ENCODE results near the gene GBGT1. TPM values are rescaled to one million over a fixed set of nuclear protein-coding genes. Genes with fewer than 3 reads are reported as not detected.

GBGT1 gene
- total RNA-seq, 1 donor from 2014 or later: 26.5 TPM

- DNase-seq (ENCODE audit: low spot score): no peak
These were observed 732 bp downstream of the GBGT1 start for GRCh38 chr9:133162861-133163503.

- DNase-seq (ENCODE audit: low spot score): no peak
These were observed 2.2 kb downstream of the GBGT1 start for GRCh38 chr9:133161547-133161950.

- peak; percentile 74 for DNase-seq (ENCODE audit: low spot score)
These were observed 2.8 kb downstream of the GBGT1 start for GRCh38 chr9:133160742-133161546.

DNA sequence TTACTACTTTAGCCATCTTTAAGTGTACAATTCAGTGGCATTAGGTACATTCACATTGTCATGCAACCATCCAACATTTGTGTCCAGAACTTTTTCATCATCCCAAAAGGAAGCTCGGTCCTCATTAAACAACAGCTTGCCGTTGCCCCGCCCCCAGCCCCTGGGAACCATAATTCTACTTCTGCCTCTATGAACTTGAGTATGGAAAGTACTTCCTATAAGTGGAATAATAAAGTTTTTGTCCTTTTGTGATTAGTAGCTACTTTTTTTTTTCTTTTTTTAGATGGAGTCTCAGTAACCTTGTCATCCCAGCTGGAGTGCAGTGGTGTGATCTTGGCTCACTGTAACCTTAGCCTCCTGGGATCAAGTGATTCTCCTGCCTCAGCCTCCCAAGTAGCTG, 5.0 kb downstream of the GBGT1 start:
- no peak for DNase-seq (ENCODE audit: low spot score)

DNA sequence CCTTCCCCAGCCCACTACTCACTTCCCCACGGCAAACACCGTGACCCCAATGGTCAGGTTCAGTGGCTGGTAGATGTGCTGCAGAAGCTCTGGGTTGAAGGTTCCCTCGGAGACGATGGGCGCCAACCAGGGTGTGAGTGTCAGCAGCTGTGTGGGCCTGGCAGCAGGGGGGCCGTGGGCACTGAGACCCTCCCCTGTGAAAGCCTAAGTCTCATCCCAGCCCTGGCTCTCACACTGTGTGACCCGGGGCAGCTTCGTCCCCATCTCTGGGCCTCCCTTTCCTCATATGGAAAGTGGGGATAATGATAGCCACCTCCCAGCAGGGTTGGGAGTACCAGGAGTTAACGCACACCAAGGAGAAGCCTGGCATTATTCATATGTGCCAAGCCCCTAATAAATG, 8.6 kb downstream of the GBGT1 start:
- no peak for DNase-seq (ENCODE audit: low spot score)

GRCh38 chr9:133154097-133154989, 9.4 kb downstream of the GBGT1 start:
- no peak for DNase-seq (ENCODE audit: low spot score)

DNA sequence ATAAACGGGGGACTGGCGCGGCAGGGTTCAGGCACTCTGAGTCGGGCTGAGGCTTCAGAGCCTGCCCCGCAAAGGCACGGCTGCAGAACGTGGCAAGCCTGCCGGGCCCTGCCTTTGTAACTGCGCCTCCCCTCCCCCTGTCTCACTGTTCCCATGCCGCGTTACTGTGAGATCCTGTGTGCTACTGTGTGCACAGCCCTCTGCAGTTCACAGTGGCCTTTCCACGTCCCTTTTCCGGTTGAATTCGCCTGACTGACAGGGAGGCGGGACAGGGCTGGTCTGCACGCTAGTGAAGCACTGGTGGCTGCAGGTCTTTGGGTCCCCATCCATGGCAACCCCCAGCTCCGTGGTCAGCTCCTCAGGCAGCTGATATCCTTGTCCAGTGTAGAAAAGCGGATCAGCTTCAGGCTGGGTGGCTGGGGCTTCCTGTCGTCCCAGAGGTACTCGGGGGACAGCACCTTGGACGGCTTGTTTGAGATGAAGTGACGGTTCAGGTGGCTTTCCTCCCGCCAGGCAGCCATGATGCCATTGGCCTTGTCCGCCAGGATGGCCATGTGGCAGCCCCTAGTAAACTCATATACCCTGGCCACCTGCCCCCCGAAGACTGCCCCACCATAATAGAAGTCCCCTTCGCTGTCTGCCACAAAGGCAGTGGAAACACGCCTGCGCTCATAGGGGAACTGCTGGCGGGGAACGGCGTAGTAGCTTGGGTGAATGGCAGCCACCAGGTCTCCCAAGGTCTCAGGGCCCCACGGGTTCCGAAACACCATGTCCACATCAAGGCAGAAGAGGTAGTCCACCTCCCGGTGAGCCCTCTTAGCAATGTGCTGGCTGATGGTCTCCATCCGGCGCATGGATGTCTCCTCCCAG, 10.3 kb downstream of the GBGT1 start:
- DNase-seq (ENCODE audit: low spot score): no peak

DNA sequence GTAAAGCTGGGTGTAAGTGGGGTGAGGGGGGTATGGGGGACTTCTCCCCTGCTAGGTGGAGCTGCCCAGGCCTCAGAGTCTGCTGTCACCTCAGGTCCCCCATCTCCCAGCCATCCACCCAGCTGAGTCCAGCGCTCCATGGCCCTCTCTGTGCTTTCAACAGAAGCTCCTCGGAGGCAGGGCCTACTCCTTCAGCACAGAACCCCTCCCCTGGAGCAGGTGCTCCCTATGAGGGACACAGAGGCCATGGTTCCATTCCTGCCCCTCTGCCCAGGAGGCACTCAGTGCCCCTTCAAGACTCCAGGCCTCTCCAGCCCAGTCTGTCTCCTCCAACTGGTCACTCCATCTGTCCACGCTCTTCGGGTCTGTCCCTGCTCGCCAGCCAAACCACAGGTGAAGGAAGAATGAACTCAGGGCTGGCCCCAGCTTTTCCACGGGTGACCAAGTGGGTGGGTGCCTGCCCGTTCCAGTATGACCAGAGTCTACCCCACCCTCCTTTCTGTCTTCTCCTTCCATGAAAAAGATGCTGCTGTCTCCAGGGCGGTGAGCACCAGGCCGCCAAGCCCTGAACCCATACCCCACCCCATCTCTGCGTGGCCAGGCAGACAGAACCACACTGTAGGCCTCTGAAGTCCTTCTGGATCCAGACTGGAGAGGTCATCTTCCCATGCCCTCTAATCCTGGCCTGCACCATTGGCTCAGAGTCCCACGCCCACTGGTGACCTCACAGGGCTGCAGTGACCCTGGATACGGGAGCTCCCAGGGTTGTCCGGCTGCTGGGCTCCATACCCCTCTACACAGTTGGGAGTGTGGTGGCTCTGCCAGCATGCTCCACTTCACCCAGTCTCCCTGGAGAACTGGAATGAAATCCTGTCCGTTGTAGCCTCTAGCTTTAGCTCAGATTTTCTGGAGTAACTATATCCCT, 11.9 kb downstream of the GBGT1 start:
- no peak for DNase-seq (ENCODE audit: low spot score)

GRCh38 chr9:133151041-133151440, 12.7 kb downstream of the GBGT1 start:
- DNase-seq (ENCODE audit: low spot score): no peak

DNA sequence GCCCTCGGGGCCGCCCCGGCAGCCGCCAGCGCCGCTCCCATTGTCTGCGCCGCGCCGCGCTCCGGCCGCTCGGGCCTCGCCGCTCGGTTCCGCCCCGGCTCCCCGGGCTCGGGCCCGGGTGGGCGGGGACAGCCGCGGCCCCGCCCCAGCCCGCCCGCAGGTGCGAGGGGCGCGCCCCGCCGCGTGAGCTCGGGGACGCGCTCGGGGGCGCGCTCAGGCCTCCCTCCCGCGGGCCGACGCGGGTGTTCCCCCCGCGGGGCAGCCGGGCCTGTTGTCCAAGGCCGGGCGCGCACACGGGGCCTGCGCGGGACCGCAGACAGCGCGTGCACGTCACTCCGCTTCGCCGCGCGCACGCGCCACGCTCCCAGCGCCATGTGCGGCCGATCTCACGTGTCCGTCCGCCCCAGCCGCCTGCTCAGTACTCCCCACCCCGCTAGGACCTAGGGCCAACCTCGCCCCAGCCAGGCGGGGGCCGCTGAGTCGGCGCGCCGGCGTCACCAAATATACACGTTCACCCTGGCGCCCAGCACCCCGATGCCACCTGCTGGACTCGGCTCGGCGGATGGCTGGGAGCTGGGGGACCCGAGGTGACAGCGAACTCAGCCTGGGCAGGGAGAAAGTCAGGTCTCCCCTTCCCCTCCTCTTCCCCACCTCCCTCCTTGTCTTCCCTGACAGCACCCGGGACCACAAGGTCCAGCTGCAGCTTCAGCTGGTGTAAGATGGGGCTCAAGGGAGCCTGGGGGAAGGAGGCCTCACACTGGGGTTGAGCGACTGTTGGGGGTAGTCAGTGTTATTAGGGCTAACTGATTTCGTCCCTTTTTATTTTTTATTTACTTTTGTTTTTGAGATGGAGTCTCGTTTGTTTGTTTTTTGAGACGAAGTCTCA, 14.3 kb downstream of the GBGT1 start:
- peak; percentile 89 for DNase-seq (ENCODE audit: low spot score)

DNA sequence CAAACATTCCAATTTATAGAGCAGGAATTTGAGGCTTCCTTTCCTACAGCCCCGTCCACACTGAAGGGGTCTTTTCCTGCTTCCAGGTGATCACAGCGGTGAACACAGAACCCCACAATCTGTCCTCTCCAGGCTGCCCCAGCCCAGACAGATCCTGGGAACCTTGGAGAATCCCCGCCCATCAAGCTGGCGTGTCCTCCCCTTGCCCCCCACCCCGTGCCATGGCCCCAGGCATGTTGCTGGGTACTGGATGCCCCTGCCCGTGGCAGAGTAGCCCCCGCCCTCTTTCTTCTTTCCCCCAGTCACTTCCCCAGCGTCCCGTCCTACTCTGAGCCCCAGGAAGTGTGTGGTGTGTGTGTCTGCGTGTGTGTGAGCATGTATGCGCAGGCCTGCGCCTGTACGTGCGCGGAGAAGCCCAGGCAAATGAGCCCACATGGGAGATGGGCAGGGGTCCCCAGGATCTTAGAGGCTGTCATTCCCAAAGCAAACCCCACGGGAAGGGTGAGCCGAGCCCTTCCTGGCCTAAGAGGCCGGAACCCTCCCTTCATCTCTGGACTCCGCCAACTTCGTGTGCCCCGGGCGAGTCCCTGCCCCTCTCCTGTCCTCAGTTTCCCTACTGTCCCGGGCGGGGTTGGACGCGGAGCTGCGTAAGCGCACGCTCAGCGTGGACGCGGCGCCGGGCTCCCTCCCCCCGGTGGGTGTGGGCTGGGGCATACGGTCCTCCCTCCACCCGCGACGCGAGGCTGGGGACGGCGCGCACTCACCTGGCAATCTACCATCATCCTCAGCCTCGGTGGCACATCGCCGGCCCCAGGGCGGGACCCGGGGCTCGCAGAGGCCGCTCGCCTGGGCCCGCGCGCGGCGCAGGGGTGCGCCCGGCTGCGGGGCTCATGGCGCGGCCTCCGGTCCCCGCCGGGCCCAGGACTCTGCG, 15.2 kb downstream of the GBGT1 start:
- DNase-seq (ENCODE audit: low spot score): peak; percentile 37

- peak; percentile 78 for DNase-seq (ENCODE audit: low spot score)
These were observed 16.1 kb downstream of the GBGT1 start for GRCh38 chr9:133147412-133148198.

- DNase-seq (ENCODE audit: low spot score): no peak
These were observed 16.8 kb downstream of the GBGT1 start for GRCh38 chr9:133146746-133147411.

DNA sequence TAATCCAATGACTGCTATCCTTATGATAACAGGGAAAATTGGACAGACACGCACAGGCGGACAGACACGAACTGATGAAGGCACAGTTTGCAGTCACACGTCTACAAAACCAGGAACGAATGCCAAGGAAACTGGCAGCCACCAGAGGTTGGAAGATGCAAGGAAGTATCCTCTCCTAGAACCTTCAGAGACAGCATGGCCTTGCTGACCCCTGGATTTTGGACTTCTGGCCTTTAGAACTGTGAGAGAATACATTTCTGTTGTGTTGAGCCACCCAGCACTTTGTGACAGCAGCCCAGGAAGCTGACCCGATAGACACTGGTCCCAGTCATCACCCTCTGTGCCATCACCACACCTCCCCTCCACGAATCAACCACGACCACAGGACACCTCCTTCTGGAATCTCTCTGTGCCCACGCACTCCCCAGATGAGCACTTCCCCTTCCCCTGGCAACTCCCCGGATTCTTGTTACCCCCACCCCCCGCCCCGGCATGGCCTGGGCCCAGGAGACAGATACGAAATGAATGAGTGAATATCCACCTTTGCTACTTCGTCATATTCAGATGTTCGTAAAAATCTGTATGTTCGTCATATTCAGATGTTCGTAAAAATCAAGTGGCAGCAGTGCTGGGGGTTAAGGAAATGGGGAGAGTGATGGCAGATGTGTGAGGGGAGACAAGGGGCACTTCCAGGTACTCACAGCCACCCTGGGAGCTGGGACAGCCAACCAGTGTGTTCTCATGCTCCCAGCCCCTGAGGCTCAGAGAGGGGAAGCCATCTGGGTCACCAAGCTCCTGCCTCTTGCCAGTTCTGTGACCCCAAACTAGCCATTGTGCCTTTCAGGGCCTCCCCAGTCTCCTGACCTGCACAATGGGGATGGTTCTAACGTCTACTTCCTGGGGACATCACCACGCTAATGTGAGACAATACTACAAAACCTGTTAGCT, 18.5 kb downstream of the GBGT1 start:
- no peak for DNase-seq (ENCODE audit: low spot score)

- peak; percentile 80 for DNase-seq (ENCODE audit: low spot score)
These were observed 19.4 kb downstream of the GBGT1 start for GRCh38 chr9:133144142-133144903.
